Heart left ventricle (tissue), 16 donors: ENCODE data around the gene ALG8. TPM values are rescaled to one million over a fixed set of nuclear protein-coding genes. Genes with fewer than 3 reads are reported as not detected.
"Not testable (repeated sequence)": the region's sequence is repeated elsewhere in the genome, so short reads cannot be mapped to it uniquely, and the experiment has no call there.

ENCODE experiments used
- ATAC-seq, 4 donors: fragments of 200-7000 bp; cut with Tn5 transposase; one replicate each; pipeline ENCODE4 v1.9.1; 2020 to 2022; ENCODE audit warnings: moderate library complexity in 4 of 4, mild to moderate bottlenecking in 3 of 4, moderate number of reproducible peaks in 1 of 4
- DNase-seq, 5 donors: peaks; one replicate each; pipeline ENCODE4 v3.0.0-alpha.2; 2020
- H3K27ac ChIP-seq, 12 donors: fragments of 200-600 bp; sonication (generic) in 4 of 12; one replicate each; pipeline versions ENCODE4 v1.5.0 to v1.8.0; 2016 to 2022; ENCODE audit warnings: mild to moderate bottlenecking in 2 of 12
- H3K27me3 ChIP-seq, 9 donors: fragments of 200-600 bp; sonication (generic) in 2 of 9; one replicate each; pipeline versions ENCODE4 v1.5.1 to v1.8.0; 2016 to 2022; ENCODE audit warnings: mild to moderate bottlenecking in 3 of 9
- H3K36me3 ChIP-seq, 9 donors: fragments of 200-600 bp; sonication (generic) in 2 of 9; one replicate each; pipeline versions ENCODE4 v1.5.0 to v1.8.0; 2018 to 2022; ENCODE audit warnings: mild to moderate bottlenecking in 2 of 9
- H3K4me1 ChIP-seq, 12 donors: fragments of 200-600 bp; sonication (generic) in 4 of 12; one replicate each; pipeline versions ENCODE4 v1.5.0 to v1.8.0; 2016 to 2022; ENCODE audit warnings: mild to moderate bottlenecking in 3 of 12
- H3K4me3 ChIP-seq, 12 donors: fragments of 200-600 bp; sonication (generic) in 4 of 12; one replicate each; pipeline versions ENCODE4 v1.5.0 to v1.8.0; 2017 to 2022; ENCODE audit warnings: mild to moderate bottlenecking in 9 of 12, moderate library complexity in 4 of 12
- H3K9me3 ChIP-seq, 12 donors: fragments of 200-600 bp; sonication (generic) in 4 of 12; one replicate each; pipeline versions ENCODE4 v1.5.0 to v1.8.0; 2016 to 2022; ENCODE audit warnings: mild to moderate bottlenecking in 1 of 12
- POLR2A ChIP-seq, 2 donors: fragments of 450-650 bp; IDR thresholded peaks; one replicate each; pipeline ENCODE4 v1.6.1; 2017; ENCODE audit warnings: antibody characterized with exemption in 2 of 2, mild to moderate bottlenecking in 2 of 2, moderate library complexity in 2 of 2
- WGBS, 4 donors: extraction: QIAGEN DNeasy Blood & Tissue Kit in 2 of 4; methylation state at CpG; one replicate each; pipeline versions ENCODE4 v1.1.5 to v1.1.7; 2013 to 2018; 5-methylcytosine and 5-hydroxymethylcytosine counted together
- intact Hi-C, 10 donors: fragments of 100-400 bp; cut with DNase I; formaldehyde crosslinking; loops; one replicate each; pipeline versions ENCODE4 v1.11.1 to v1.14.2; 2022
- polyA plus RNA-seq, 2 donors: library from polyadenylated mRNA; stranded (reverse); fragments of 200-250 nt; gene quantifications; one replicate each; pipeline ENCODE4 v1.2.3, GENCODE V29; 2013
- total RNA-seq, 9 donors: library from RNA; depleted of rRNA in 2 of 9; stranded (reverse); fragments of >200 nt in 2 of 9; fragmentation: NEBNext Ultra II Directional in 3 of 9; extraction: Animal tissue kit (Norgen Biotek cat#: 25700) in 3 of 9; gene quantifications; one replicate each; pipeline versions ENCODE4 v1.1.0 to v1.2.4, GENCODE V29; 2016 to 2023
- TF ChIP-seq, protein P1 (sequence below), 12 donors: fragments of 200-600 bp; sonication (generic) in 4 of 12; IDR thresholded peaks; one replicate each; pipeline versions ENCODE4 v1.5.0 to v1.8.0; 2018 to 2022; ENCODE audit warnings: antibody characterized with exemption in 12 of 12, mild to moderate bottlenecking in 5 of 12
- donor health status: ischemic (EF 13 %, LVEDD 7.1; RV severe dilation, severe dysfunction).
- donor health status: healthy with polysubstance abuse.
- donor health status: DM: no; HTN: yes; CAD: no.
- donor health status: DM: no; HTN: no; CAD: no.
- donor health status: ischemic (EF 25% LVEDD 6.9; RV normal size, moderate dysfunction).
- donor health status: ischemic (EF 25% LVEDD 5.7; RV mildly dilated, moderate dysfunction).
- donor health status: healthy.
- donor health status: DM: yes; HTN: yes; CAD: no.
- donor health status: ischemic (EF 35%, LVEDD 5.7; RV mildly dilated, moderate dysfunction).
- donor health status: nonischemic (EF 11% LVEDD 7.7; RV severe dilation, severe dysfunction).
- donor health status: DM: yes; HTN: yes; CAD: no.
- donor health status: PGD.
- donor health status: ischemic (EF 29% LVEDD 5.4; RV normal size, mild dysfunction).
- donor health status: nonischemic (EF 23%, LVEDD 6.1; RV moderate dilation, normal function).

ALG8 gene
- total and polyA plus RNA-seq, 11 donors = 14.1 to 39.5 (median 19.0) TPM

DNA sequence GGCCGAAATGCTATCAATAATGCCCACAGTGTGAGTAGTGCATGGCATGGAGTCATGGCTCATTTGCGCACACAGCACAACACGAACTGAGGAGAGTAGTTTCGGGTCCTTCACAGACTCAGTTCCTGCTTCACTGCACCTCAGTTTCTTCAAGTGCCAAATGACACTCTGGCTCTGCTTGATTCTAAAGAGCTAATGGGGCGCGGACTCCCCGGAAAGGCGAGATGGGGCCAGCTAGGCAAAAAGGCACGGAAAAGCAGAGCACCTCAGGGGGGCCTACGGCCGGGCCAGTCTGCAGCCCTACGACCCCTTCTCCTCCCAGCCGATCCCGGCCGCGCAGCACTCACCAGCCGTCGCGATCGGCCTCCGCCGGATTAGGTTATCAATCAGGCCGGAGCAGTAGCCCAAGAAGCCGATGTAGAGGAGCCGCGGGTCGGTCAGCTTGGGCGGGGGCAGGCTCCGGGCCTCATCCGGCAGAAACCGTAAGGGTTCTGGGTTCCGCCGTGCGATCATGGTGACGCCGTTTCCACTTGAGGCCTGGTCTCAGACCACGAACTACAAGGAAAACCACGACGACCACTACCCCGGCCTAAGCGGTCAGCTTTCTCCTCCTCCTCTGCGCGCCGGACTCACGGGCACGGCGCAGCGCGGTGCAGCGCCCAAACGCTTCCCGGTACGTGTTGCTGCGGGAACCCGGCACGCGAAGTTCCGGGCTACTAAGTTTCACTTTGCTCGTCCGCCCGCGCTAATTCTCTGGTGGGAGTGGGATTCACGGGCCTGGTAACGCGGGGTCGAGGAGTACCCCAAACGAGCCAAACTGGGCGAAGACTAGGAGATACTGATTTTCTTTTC lies 60.0 kb downstream of the ALG8 start, which contains the start of gene NDUFC2:
Gene NDUFC2 (minus strand): TSS at position 631 of the 852 bp plus-strand sequence. CDS start 118 bp downstream, at position 513.
- peak in 1 of 2 donors; percentile 64 for TF ChIP-seq POLR2A (IDR thresholded peaks at IDR 0.05)
- TF ChIP-seq, protein P1, sequence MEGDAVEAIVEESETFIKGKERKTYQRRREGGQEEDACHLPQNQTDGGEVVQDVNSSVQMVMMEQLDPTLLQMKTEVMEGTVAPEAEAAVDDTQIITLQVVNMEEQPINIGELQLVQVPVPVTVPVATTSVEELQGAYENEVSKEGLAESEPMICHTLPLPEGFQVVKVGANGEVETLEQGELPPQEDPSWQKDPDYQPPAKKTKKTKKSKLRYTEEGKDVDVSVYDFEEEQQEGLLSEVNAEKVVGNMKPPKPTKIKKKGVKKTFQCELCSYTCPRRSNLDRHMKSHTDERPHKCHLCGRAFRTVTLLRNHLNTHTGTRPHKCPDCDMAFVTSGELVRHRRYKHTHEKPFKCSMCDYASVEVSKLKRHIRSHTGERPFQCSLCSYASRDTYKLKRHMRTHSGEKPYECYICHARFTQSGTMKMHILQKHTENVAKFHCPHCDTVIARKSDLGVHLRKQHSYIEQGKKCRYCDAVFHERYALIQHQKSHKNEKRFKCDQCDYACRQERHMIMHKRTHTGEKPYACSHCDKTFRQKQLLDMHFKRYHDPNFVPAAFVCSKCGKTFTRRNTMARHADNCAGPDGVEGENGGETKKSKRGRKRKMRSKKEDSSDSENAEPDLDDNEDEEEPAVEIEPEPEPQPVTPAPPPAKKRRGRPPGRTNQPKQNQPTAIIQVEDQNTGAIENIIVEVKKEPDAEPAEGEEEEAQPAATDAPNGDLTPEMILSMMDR (IDR thresholded peaks at IDR 0.05) = no peak
- Histone ChIP-seq H3K27ac (peak within 1 kb of the TSS; percentile 65 to 93 (median 86)), H3K4me3 (peak within 1 kb of the TSS; percentile 74 to 100 (median 90)), H3K9me3 (no peaks in the 10 kb centered on the region), H3K4me1 (peaks cover 0 to 51% (median 34%) of the 10 kb centered on the region in 12 donors), H3K36me3 (peaks cover 0 to 9% (median 0%) of the 10 kb centered on the region in 9 donors), H3K27me3 (no peaks in the 10 kb centered on the region)
- 0 to 1% (median 0%) methylated on average over 30 to 68 of the region's 68 CpGs for WGBS, 4 donors
- ATAC-seq = peak; percentile 94 to 96 (median 94)
- DNase-seq = peak; percentile 78 to 90 (median 84)
- intact Hi-C loops = loop anchor here in 3 of 10 donors (10.0 kb wide), 2 partner anchors 105 to 485 kb away; partner anchors contain the start of genes KCTD21 (in 3 of the 3) and USP35 (in 3 of the 3)

- no peak for ATAC-seq
- intact Hi-C loops = loop anchor here in 1 of 10 donors (10.0 kb wide), 1 partner anchor 106 kb away; the partner anchor contains the start of genes KCTD21 and USP35
- no peak for DNase-seq
- TF ChIP-seq POLR2A (IDR thresholded peaks at IDR 0.05) = no peak
- TF ChIP-seq, protein P1 (IDR thresholded peaks at IDR 0.05) = no peak
- H3K27ac ChIP-seq = peak overlapping the region in 8 of 12 donors; percentile 65 to 93 (median 90)
- WGBS, 4 donors = 28 to 46% (median 37%) methylated on average over 21 of the region's 21 CpGs
- no peaks in the 10 kb centered on the region for H3K27me3 ChIP-seq
- peaks cover 0 to 51% (median 34%) of the 10 kb centered on the region in 12 donors for H3K4me1 ChIP-seq
- H3K9me3 ChIP-seq = no peaks in the 10 kb centered on the region
- H3K4me3 ChIP-seq = peak overlapping the region; percentile 74 to 100 (median 90)
- peaks cover 0 to 9% (median 0%) of the 10 kb centered on the region in 9 donors for H3K36me3 ChIP-seq
Observed at GRCh38 chr11:78078218-78079167, 60.9 kb downstream of the ALG8 start.

GRCh38 chr11:78077592-78077991 lies 61.8 kb downstream of the ALG8 start:
- not testable (repeated sequence) for H3K27me3 ChIP-seq, H3K9me3 ChIP-seq, H3K27ac ChIP-seq, DNase-seq, ATAC-seq
- intact Hi-C loops = loop anchor here in 1 of 10 donors (10.0 kb wide), 1 partner anchor 107 kb away; the partner anchor contains the start of genes KCTD21 and USP35
- WGBS, 4 donors = 72 to 77% (median 74%) methylated on average over 4 of the region's 4 CpGs
- H3K36me3 ChIP-seq = peaks cover 0 to 14% (median 4%) of the 10 kb centered on the region in 9 donors
- H3K4me3 ChIP-seq = peak overlapping the region in 8 of 12 donors; percentile 74 to 100 (median 89)
- H3K4me1 ChIP-seq = peaks cover 0 to 51% (median 34%) of the 10 kb centered on the region in 12 donors

DNA sequence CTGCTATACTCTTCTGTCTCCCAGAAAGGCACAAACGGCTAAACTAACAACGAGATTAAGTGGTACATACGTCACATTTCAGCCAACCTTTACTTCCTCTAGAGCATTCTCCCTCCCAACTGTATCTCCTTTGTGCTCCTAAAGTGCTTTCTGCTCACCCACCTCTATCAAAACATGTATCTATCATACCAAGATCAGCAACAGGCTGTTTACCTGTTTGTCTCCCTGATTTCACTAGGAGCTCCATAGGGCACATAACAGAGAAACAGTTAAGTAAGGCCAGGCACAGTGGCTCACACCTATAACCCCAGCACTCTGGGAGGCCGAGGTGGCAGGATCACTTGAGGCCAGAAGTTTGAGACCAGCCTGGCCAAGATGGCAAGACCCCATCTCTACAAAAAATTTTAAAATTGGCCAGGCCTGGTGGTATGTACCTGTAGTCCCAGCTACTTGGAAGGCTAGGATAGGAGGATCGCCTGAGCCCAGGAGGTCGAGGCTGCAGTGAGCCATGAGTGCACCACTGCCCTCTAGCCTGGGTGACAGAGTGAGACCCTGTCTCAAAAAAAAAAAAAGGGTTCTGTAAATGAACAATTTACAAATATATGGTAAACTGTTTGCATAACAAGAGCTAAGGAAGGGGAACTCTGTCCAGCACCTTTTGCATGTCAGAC lies 62.6 kb downstream of the ALG8 start:
- peak overlapping the region in 1 of 12 donors; percentile 100 for H3K4me3 ChIP-seq

More for the DNA sequence above, 62.6 kb downstream of the ALG8 start:
- DNase-seq (no peak), ATAC-seq (no peak)
- no peaks in the 10 kb centered on the region for H3K27me3 ChIP-seq
- no peaks in the 10 kb centered on the region for H3K9me3 ChIP-seq
- no peak overlapping the region for H3K27ac ChIP-seq
- TF ChIP-seq, protein P1 (IDR thresholded peaks at IDR 0.05) = no peak
- no peak for TF ChIP-seq POLR2A (IDR thresholded peaks at IDR 0.05)
- WGBS, 4 donors = 70 to 74% (median 73%) methylated on average over 6 of the region's 6 CpGs
- intact Hi-C loops = loop anchor here in 1 of 10 donors (10.0 kb wide), 1 partner anchor 108 kb away; the partner anchor contains the start of genes KCTD21 and USP35
- H3K4me1 ChIP-seq = peaks cover 0 to 51% (median 34%) of the 10 kb centered on the region in 12 donors
- H3K36me3 ChIP-seq = peaks cover 0 to 21% (median 9%) of the 10 kb centered on the region in 9 donors
